ENCODE results near the gene INTS1. TPM values are rescaled to one million over a fixed set of nuclear protein-coding genes. Genes with fewer than 3 reads are reported as not detected.

The INTS1 gene
- polyA plus RNA-seq, 2 of the 4 experiments (the other 2 are of a cell fraction): 14.6 to 48.1 TPM

DNA sequence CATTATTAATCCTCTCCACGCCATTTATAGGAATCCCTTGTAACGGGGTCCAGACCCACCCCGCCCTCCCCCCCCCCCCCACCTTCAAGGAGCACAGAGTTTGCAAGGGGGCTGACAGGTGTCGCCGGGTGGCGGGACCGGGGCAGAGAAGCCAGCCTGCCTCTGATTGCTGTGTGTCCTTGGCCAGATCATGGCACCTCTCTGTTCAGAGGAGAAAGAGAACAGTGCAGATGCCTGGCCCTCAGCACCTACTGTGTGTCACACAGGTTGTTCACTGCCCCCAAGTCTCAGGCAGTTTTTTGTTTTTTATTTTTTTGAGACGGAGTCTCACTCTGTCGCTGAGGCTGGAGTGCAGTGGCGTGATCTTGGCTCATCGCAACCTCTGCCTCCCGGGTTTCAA, 39.5 kb downstream of the INTS1 start:
- FAIRE-seq (no peak), DNase-seq (ENCODE audit: low read depth in 1 of 2, low spot score in 1 of 2) (no peak), ATAC-seq (no peak)
- peaks cover 55% of the 10 kb centered on the region for H3K4me1 ChIP-seq
- ChIA-PET POLR2A (no interaction called here), CTCF (interaction anchor here (0.6 to 19.9 kb wide), 3 partner anchors 12 to 241 kb away, joined by 3 to 209 read pairs (median 4); no protein-coding TSS in a partner anchor)
- no peak overlapping the region for H3K4me3 ChIP-seq
- TF ChIP-seq, protein P1, sequence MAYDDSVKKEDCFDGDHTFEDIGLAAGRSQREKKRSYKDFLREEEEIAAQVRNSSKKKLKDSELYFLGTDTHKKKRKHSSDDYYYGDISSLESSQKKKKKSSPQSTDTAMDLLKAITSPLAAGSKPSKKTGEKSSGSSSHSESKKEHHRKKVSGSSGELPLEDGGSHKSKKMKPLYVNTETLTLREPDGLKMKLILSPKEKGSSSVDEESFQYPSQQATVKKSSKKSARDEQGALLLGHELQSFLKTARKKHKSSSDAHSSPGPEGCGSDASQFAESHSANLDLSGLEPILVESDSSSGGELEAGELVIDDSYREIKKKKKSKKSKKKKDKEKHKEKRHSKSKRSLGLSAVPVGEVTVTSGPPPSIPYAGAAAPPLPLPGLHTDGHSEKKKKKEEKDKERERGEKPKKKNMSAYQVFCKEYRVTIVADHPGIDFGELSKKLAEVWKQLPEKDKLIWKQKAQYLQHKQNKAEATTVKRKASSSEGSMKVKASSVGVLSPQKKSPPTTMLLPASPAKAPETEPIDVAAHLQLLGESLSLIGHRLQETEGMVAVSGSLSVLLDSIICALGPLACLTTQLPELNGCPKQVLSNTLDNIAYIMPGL (CRISPR knock-in tag; IDR thresholded peaks at IDR 0.05; ENCODE audit: borderline replicate concordance): no peak
- peak; percentile 62 for TF ChIP-seq ZFP36 (IDR thresholded peaks at IDR 0.05; ENCODE audit: borderline replicate concordance, partially characterized antibody)
- WGBS (ENCODE audit: missing lambda C conversion rate): 75% methylated on average over 12 of the region's 12 CpGs
- no peaks in the 10 kb centered on the region for H3K9me3 ChIP-seq
- H3K27ac ChIP-seq: no peak overlapping the region
- H3K4me2 ChIP-seq: no peak overlapping the region

DNA sequence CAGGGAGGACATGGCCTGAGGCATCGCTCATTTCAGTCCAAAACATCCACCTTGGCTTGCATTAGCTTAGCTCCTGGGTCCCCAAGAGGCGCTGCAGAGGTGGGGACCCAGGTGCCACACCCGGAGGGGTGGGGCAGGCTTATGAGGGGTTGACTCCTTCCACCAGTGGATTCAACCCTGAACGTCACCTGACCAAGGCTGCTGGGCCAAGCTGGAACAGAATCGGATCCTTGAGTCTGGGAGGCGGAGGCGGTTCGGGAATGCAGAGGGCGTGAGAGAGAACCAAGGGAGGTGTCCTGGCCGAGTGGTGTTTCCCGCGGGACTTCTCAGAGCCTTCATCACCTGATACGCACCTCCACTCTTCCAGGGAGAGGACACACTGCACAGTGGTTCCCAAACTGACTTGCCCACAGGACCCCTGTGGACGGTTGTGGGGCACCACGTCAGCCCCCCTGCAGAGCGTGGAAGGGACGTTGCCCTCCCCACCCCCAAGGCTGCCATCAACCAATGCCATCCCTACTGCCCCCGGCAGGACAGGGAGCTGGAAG, 40.4 kb downstream of the INTS1 start:
- Histone ChIP-seq H3K27ac (peak overlapping the region in 1 of 2 experiments; percentile 72; a peak in 1 of 6 replicates), H3K4me3 (no peak overlapping the region), H3K9me3 (no peaks in the 10 kb centered on the region), H3K4me2 (no peak overlapping the region), H3K4me1 (peaks cover 55% of the 10 kb centered on the region)
- ChIA-PET POLR2A (no interaction called here), CTCF (interaction anchor here (0.9 to 19.9 kb wide), 4 partner anchors 13 to 270 kb away, joined by 3 to 209 read pairs (median 4); no protein-coding TSS in a partner anchor)
- WGBS (ENCODE audit: missing lambda C conversion rate): 77% methylated on average over 17 of the region's 18 CpGs
- FAIRE-seq (no peak), ATAC-seq (no peak), DNase-seq (ENCODE audit: low read depth in 1 of 2, low spot score in 1 of 2) (peak in 1 of 2 experiments; percentile 53)
- no peak for TF ChIP-seq HOXB13 (CRISPR knock-in tag; IDR thresholded peaks at IDR 0.05; ENCODE audit: low read depth)
- TF ChIP-seq JUNB (IDR thresholded peaks at IDR 0.05): no peak
- TF ChIP-seq, protein P2, sequence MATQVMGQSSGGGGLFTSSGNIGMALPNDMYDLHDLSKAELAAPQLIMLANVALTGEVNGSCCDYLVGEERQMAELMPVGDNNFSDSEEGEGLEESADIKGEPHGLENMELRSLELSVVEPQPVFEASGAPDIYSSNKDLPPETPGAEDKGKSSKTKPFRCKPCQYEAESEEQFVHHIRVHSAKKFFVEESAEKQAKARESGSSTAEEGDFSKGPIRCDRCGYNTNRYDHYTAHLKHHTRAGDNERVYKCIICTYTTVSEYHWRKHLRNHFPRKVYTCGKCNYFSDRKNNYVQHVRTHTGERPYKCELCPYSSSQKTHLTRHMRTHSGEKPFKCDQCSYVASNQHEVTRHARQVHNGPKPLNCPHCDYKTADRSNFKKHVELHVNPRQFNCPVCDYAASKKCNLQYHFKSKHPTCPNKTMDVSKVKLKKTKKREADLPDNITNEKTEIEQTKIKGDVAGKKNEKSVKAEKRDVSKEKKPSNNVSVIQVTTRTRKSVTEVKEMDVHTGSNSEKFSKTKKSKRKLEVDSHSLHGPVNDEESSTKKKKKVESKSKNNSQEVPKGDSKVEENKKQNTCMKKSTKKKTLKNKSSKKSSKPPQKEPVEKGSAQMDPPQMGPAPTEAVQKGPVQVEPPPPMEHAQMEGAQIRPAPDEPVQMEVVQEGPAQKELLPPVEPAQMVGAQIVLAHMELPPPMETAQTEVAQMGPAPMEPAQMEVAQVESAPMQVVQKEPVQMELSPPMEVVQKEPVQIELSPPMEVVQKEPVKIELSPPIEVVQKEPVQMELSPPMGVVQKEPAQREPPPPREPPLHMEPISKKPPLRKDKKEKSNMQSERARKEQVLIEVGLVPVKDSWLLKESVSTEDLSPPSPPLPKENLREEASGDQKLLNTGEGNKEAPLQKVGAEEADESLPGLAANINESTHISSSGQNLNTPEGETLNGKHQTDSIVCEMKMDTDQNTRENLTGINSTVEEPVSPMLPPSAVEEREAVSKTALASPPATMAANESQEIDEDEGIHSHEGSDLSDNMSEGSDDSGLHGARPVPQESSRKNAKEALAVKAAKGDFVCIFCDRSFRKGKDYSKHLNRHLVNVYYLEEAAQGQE (IDR thresholded peaks at IDR 0.05): no peak
- no peak for TF ChIP-seq RFX5 (IDR thresholded peaks at IDR 0.05)
- no peak for TF ChIP-seq ZSCAN20 (CRISPR knock-in tag; IDR thresholded peaks at IDR 0.05)

GRCh38 chr7:1461646-1462375, 42.4 kb downstream of the INTS1 start:
- Histone ChIP-seq H3K4me1 (peaks cover 64% of the 10 kb centered on the region), H3K9me3 (no peaks in the 10 kb centered on the region), H3K4me3 (no peak overlapping the region), H3K4me2 (no peak overlapping the region; the same call in 2 of the 3 replicates), H3K27ac (peak overlapping the region in 1 of 2 experiments; percentile 72; a peak in 4 of 6 replicates)
- TF ChIP-seq HES2 (IDR thresholded peaks at IDR 0.05): no peak
- TF ChIP-seq ZFP36 (IDR thresholded peaks at IDR 0.05; ENCODE audit: borderline replicate concordance, partially characterized antibody): no peak
- TF ChIP-seq RNF2 (IDR thresholded peaks at IDR 0.05; ENCODE audit: borderline replicate concordance, low read depth): no peak
- no peak for TF ChIP-seq ESRRA (IDR thresholded peaks at IDR 0.05; ENCODE audit: borderline replicate concordance, low read length)
- no peak for TF ChIP-seq EP300 (IDR thresholded peaks at IDR 0.05)
- TF ChIP-seq KDM5A (IDR thresholded peaks at IDR 0.05): no peak
- no peak for TF ChIP-seq HOXA7 (CRISPR knock-in tag; IDR thresholded peaks at IDR 0.05)
- TF ChIP-seq CEBPB (IDR thresholded peaks at IDR 0.05): no peak
- no peak for TF ChIP-seq POLR2A (IDR thresholded peaks at IDR 0.05; ENCODE audit: low read length)
- no peak for TF ChIP-seq HDAC2 (IDR thresholded peaks at IDR 0.05)
- TF ChIP-seq GATA3 (IDR thresholded peaks at IDR 0.05; ENCODE audit: borderline replicate concordance): no peak
- TF ChIP-seq CHD2 (IDR thresholded peaks at IDR 0.05; ENCODE audit: low read length, partially characterized antibody): no peak
- no peak for TF ChIP-seq SMC3 (IDR thresholded peaks at IDR 0.05)
- TF ChIP-seq NR3C1 (IDR thresholded peaks at IDR 0.05): no peak
- TF ChIP-seq ZNF302 (CRISPR knock-in tag; IDR thresholded peaks at IDR 0.05): no peak
- TF ChIP-seq RAD21 (conservative IDR thresholded peaks at IDR 0.05 in 1 of 2, IDR thresholded peaks at IDR 0.05 in 1 of 2): no peak
- TF ChIP-seq FOSL2 (IDR thresholded peaks at IDR 0.05): no peak
- no peak for TF ChIP-seq FOSL2 (CRISPR knock-in tag; IDR thresholded peaks at IDR 0.05)
- TF ChIP-seq NFE2L2 (conservative IDR thresholded peaks at IDR 0.05; ENCODE audit: low read length): no peak
- DNase-seq (ENCODE audit: low read depth in 1 of 2, low spot score in 1 of 2) (no peak), FAIRE-seq (no peak), ATAC-seq (no peak)
- WGBS (ENCODE audit: missing lambda C conversion rate): 75% methylated on average over 14 of the region's 18 CpGs
- ChIA-PET POLR2A (no interaction called here), CTCF (interaction anchor here (1.7 to 19.9 kb wide), 3 partner anchors 15 to 49 kb away, joined by 4 to 209 read pairs (median 6); no protein-coding TSS in a partner anchor)

Data from A549 (cell line).